Glutamatergic neuron (in vitro differentiated cells): ENCODE data around the gene UBQLN1. TPM values are rescaled to one million over a fixed set of nuclear protein-coding genes. Genes with fewer than 3 reads are reported as not detected.
"Not testable (repeated sequence)": the region's sequence is repeated elsewhere in the genome, so short reads cannot be mapped to it uniquely, and the experiment has no call there.

Source experiments
- DNase-seq: peaks from one replicate; pipeline ENCODE4 v3.0.0; 2022
- H3K27ac Mint-ChIP-seq: one replicate; pipeline ENCODE4 v1.8.0; 2020; ENCODE audit warnings: mild to moderate bottlenecking, mixed read lengths, inconsistent platforms; ENCODE audit not compliant: unreplicated experiment
- H3K27me3 Mint-ChIP-seq: one replicate; pipeline ENCODE4 v1.8.0; 2020; ENCODE audit warnings: mild to moderate bottlenecking, moderate library complexity, mixed read lengths, inconsistent platforms; ENCODE audit not compliant: unreplicated experiment
- H3K36me3 Mint-ChIP-seq: one replicate; pipeline ENCODE4 v1.8.0; 2020; ENCODE audit warnings: mild to moderate bottlenecking, mixed read lengths, inconsistent platforms; ENCODE audit not compliant: unreplicated experiment
- H3K4me1 Mint-ChIP-seq: one replicate; pipeline ENCODE4 v1.8.0; 2020; ENCODE audit warnings: mild to moderate bottlenecking, low read depth, mixed read lengths, inconsistent platforms; ENCODE audit not compliant: unreplicated experiment
- H3K4me3 Mint-ChIP-seq: one replicate; pipeline ENCODE4 v1.8.0; 2020; ENCODE audit warnings: mild to moderate bottlenecking, mixed read lengths, inconsistent platforms; ENCODE audit not compliant: unreplicated experiment
- H3K9me3 Mint-ChIP-seq: one replicate; pipeline ENCODE4 v1.8.0; 2020; ENCODE audit warnings: mild to moderate bottlenecking, moderate library complexity, mixed read lengths, inconsistent platforms; ENCODE audit not compliant: unreplicated experiment
- CTCF ChIP-seq: fragments of 200-600 bp; sonication (generic); IDR thresholded peaks from one replicate; pipeline ENCODE4 v1.5.0; 2021; ENCODE audit not compliant: partially characterized antibody, unreplicated experiment
- total RNA-seq: library from RNA; stranded (reverse); fragmentation: NEBNext Ultra II Directional; extraction: Animal tissue kit (Norgen Biotek cat#: 25700); gene quantifications from one replicate; pipeline ENCODE4 v1.2.1, GENCODE V29; 2021; ENCODE audit not compliant: unreplicated experiment

Gene UBQLN1
- total RNA-seq, 1 donor from 2014 or later = 188 TPM

DNA sequence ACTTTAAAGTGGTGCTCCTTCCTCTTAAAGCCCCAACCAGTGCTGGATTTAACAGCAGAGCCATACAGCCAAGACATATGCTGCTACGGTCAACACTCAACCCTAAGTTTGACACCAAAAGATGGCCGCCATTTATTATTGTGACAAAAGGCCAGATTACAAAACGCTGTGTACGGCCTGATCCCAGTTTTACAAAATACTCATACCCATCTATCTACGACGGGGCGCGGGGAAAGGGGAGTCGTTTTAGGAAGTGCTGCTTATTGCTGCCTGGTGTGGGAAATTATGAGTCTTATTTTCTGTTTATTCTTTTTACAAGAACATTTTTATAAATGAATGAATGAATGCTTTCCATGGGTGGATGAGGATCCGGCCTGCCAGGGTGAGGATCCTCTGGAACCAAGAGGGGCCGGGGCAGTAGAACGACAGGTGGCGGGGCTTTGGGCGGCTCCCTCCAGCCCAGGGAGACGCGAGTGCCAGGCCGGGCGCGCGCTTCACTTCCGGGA, 85.3 kb downstream of the UBQLN1 start:
- H3K27ac Mint-ChIP-seq = peak overlapping the region; percentile 98
- no peak for TF ChIP-seq CTCF
- H3K27me3 Mint-ChIP-seq = peaks cover 10% of the 10 kb centered on the region
- DNase-seq = peak; percentile 82
- H3K9me3 Mint-ChIP-seq = peaks cover 1% of the 10 kb centered on the region
- H3K4me1 Mint-ChIP-seq = peaks cover 5% of the 10 kb centered on the region
- peak overlapping the region; percentile 92 for H3K4me3 Mint-ChIP-seq
- no peaks in the 10 kb centered on the region for H3K36me3 Mint-ChIP-seq

DNA sequence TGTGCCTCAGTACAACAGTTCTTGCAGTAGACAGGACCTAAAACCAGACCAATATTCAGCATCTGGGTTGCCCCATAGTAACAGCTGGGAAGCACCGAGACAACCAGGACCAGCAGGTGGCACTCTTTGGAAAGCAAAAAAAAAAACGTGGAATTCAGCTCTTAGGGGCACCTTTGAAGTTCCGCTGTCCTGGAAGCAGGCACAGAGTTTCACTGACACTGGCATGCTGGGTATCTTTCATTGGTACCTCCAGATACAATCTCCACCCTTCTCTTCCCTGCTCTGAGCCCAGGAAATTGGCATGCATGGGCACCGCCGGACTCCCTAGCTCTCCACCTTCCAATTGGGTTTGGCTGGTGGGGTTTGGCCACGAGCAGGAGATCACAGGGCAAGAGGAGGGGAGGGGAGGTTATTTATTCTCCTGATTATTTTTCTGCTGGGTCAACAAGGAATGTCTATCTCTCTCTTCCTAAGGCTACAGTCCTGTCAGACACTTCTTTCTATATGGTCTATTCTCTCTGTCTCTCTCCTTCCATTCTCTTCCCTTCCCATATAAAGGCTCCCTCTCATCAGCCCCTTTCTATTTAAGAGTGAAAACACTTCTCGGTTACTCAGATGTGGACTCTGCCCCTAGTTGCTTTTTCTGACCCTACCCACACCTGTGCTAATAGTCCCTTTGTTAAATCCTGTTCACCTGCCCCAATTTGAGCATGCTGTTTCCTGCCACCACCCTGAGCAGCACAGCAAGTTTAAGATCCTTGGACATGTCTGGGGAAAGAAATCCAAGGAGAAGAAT, 86.7 kb downstream of the UBQLN1 start:
- Mint-ChIP-seq H3K27ac (peak overlapping the region; percentile 40), H3K4me3 (no peak overlapping the region), H3K9me3 (peaks cover 1% of the 10 kb centered on the region), H3K27me3 (peaks cover 10% of the 10 kb centered on the region), H3K4me1 (peaks cover 5% of the 10 kb centered on the region), H3K36me3 (no peaks in the 10 kb centered on the region)
- DNase-seq = peak; percentile 46
- peak; percentile 52 for TF ChIP-seq CTCF

GRCh38 chr9:83617299-83617698, 90.5 kb downstream of the UBQLN1 start:
- no peaks in the 10 kb centered on the region for H3K36me3 Mint-ChIP-seq
- H3K4me3 Mint-ChIP-seq = no peak overlapping the region
- no peaks in the 10 kb centered on the region for H3K4me1 Mint-ChIP-seq
- no peak for TF ChIP-seq CTCF
- H3K27ac Mint-ChIP-seq = no peak overlapping the region
- peaks cover 1% of the 10 kb centered on the region for H3K9me3 Mint-ChIP-seq
- H3K27me3 Mint-ChIP-seq = peaks cover 3% of the 10 kb centered on the region
- no peak for DNase-seq

DNA sequence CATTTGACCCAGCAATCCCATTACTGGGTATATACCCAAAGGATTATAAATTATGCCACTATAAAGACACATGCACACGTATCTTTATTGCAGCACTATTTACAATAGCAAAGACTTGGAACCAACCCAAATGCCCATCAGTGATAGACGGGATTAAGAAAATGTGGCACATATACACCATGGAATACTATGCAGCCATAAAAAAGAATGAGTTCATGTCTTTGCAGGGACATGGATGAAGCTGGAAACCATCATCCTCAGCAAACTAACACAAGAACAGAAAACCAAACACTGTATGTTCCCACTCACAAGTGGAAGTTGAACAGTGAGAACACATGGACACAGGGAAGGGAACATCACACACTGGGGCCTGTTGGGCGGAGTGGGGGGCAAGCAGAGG, 94.5 kb downstream of the UBQLN1 start:
- H3K9me3 Mint-ChIP-seq, DNase-seq, H3K27me3 Mint-ChIP-seq, H3K36me3 Mint-ChIP-seq, H3K27ac Mint-ChIP-seq, H3K4me1 Mint-ChIP-seq, H3K4me3 Mint-ChIP-seq: not testable (repeated sequence)

Other genes starting within 250 kb of the UBQLN1 start
- 20.7 TPM for gene FRMD3, start 169.6 kb downstream of the UBQLN1 start, total RNA-seq
- gene IDNK, start 84.8 kb downstream of the UBQLN1 start, total RNA-seq = 2.8 TPM
- 47.4 TPM for gene GKAP1, start 109.8 kb upstream of the UBQLN1 start, total RNA-seq
- gene KIF27, start 213.5 kb upstream of the UBQLN1 start, total RNA-seq = 4.2 TPM